ENCODE results near the gene TUBG1.
"Not testable (repeated sequence)": the region's sequence is repeated elsewhere in the genome, so short reads cannot be mapped to it uniquely, and the experiment has no call there.

The TUBG1 gene

DNA sequence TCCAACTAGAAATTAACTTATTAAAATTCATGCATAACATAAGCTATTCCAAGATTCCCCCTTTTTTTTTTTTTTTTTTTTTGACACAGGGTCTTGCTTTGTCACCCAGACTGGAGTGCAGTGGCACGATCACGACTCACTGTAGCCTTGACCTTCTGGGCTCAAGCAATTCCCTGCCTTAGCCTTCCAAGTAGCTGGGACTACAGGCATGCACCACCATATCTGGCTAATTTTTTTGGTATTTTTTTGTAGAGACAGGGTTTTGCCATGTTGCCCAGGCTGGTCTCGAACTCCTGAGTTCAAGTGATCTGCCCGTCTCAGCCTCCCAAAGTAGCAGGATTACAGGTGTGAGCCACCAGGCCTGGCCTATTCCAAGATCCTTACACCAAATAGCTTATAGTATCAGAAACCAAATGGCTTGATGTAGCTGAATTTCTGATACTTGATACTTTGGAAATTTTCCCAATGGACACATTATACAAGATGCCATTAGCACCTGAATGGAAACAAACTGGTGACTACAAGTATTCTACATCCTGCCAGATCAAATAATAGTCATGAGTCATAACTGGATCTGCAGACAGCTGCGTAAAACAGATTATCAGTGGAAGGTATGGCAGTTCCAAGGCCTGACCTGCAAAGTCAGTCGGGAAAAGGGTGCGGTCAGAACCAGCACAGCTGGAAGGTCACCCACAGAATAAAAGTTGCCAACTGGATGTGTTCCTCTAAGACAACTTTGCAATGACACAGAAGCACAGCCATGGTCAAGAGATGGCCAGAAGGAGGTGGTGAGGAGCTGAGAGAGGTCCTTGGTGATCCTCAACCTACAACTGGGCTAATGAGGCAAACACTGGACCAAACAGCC is 14.5 kb downstream of the TUBG1 start:
- no peak for DNase-seq (ENCODE audit: low read depth in 2 of 2)

DNA sequence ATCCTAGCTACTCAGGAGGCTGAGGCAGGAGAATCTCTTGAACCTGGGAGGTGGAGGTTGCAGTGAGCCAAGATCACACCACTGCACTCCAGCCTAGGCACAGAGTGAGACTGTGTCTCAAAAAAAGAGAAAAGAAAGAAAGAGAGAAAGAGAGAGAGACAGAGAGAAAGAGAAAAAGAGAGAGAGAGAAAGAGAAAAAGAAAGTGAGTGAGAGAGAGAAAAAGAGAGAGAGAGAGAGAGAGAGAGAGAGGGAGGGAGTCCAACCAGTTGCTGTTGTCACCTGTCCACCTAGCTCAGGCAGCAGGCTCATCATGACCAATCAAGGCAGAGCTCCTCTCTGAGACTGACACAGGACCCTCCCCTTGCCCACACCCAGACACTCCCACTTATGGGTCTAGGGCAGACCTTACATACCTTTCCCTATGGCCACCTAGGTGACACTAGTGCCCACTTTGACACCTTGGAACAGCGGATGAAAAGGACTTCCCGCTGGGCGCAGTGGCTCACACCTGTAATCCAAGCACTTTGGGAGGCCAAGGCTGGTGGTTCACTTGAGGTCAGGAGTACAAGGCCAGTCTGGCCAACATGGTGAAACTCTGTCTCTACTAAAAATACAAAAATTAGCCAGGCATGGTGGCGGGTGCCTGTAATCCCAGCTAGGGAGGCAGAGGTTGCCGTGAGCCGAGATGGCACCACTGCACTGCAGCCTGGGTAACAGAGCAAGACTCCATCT is 17.7 kb downstream of the TUBG1 start:
- not testable (repeated sequence) for DNase-seq (ENCODE audit: low read depth in 2 of 2)

DNA sequence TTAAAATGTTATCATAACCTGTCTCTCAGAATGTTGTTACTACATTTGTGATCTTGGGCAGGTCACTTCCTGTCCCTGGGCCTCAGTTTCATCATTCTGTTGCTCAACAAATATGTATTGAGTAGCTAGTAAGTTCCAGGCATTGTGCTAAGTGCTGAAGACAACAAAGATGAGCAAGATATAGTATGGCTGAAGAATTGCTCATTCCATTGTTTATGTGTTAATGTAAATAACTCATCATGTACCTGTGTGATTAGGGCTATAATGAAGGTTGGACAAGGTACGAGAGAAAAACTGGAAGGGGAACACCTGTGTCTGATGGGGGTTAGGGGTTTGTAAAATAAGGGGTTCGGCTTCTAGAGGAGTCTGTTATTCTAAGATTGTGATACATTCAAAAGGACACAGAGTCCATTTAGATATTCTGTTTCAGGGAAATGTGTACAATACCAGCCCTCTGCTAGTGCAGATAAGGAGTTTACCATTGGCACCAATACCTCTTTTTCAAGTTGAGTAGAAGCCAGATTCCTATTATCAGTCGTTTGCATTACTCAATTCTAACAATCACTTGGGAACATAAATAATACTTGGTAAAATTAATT is 20.0 kb downstream of the TUBG1 start:
- no peak for DNase-seq (ENCODE audit: low read depth in 2 of 2)

- no peak for DNase-seq (ENCODE audit: low read depth in 2 of 2)
Measured at GRCh38 chr17:42632949-42633444, 23.5 kb downstream of the TUBG1 start.

DNA sequence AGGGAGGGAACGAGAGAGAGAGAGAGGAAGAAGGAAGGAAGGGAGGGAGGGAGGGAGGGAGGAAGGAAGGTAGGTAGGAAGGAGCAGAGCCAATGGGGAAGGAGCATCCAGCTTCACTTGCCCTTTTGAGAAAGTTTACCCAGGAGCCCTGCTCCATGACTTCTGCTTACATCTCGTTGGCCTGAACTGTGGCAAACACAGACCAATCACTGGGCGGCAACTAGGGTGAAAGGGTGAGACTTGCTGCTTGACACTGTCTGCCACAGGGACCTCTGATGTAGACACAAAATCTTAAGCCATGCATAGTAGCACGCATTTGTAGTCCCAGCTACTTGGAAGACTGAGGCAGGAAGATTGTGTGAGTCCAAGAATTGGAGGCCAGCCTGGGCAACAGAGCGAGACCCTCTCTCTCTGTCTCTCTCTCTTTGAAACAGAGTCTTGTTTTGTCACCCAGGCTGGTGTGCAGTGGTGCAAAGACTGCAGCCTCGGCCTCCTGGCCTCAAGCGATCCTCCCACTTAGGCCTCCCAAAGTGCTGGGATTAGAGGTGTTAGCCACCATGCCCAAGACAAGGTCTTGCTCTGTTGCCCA is 30.1 kb downstream of the TUBG1 start:
- no peak for DNase-seq (ENCODE audit: low read depth in 2 of 2)

GRCh38 chr17:42640121-42640520 is 30.6 kb downstream of the TUBG1 start:
- DNase-seq (ENCODE audit: low read depth in 2 of 2): no peak

GRCh38 chr17:42642336-42642735 is 32.9 kb downstream of the TUBG1 start:
- no peak for DNase-seq (ENCODE audit: low read depth in 2 of 2)

DNA sequence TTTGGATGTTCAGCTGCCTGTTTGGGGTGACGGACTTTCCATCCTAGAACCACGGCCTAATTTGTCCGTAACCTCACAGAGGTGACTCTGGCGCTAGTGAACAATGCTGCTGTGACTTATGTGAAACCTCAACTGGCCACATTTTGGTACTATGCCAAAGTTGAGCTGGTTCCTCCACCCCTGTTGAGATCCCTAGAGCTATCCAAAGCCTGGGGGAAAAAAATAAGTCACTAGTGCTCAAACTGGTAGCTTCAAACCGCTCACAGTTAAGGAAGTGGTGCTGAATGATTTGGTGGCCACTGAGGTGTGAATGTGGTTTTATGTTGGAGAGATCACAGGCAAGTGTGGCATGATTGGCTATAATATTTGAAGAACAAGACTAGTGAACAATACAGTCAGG is 38.3 kb downstream of the TUBG1 start:
- DNase-seq (ENCODE audit: low read depth in 2 of 2): no peak

GRCh38 chr17:42651392-42651791 is 41.9 kb downstream of the TUBG1 start:
- no peak for DNase-seq (ENCODE audit: low read depth in 2 of 2)

DNA sequence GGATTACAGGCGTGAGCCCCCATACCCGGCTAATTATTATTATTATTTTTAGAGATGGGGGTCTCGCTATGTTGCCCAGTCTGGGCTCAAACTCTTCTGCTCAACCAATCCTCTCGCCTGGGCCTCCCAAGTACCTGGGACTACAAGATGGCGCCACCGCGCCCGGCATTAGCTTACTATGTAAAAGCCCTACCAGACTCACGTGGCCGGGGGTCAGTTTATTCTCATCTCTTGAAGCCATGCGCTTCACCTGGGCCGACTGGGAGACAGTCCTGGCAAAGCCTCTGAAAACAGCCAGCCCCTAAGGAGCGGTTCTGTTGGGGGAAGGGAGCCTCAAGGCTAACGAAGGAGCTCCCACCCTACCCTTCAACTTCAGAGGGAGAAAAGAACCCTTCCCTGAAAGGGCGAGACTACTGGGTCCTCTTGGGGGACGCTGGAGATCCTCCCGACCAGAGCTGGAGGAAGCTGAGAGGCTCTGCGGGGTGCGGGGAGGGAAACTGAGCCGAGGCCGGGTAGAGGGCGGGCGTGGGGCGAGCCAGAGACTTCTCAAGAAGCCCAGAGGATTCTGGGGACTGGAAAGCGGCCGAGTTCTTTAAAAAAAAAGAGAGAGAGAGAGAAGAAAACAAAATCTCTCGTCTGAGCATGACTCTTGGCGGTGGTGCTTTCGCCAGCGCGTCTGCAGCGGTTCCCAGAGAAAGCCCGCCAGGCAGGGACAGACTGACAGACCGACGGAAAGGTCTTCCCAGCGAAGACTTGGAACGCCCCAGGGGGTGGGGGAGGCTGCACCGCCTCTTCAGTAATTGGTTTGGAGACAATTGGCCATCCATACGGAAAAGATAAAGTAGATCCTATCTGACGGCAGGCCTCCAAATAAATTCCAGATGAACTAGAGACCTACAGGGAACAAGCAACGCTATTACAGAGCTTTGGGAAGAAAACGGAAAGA is 44.0 kb downstream of the TUBG1 start:
- no peak for DNase-seq (ENCODE audit: low read depth in 2 of 2)

DNA sequence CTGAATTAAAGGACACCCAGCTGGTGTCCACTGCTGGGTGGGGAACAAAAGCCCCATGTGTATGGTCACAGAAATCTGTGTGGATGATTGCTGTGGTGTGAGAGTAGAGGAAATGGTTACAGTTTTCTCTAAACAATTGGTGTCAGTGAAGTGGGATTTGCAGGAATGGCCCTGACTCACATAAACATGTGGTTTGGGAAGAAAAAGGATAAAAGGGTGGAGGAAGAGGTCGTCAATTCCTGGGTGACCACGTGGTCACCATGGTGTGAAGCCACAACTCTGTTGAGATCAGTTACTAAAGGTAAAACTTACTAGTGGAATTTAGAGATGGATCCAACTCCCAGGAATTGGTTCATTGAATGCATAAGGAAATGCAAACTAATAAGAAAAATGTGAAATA is 46.0 kb downstream of the TUBG1 start:
- DNase-seq (ENCODE audit: low read depth in 2 of 2): no peak

DNA sequence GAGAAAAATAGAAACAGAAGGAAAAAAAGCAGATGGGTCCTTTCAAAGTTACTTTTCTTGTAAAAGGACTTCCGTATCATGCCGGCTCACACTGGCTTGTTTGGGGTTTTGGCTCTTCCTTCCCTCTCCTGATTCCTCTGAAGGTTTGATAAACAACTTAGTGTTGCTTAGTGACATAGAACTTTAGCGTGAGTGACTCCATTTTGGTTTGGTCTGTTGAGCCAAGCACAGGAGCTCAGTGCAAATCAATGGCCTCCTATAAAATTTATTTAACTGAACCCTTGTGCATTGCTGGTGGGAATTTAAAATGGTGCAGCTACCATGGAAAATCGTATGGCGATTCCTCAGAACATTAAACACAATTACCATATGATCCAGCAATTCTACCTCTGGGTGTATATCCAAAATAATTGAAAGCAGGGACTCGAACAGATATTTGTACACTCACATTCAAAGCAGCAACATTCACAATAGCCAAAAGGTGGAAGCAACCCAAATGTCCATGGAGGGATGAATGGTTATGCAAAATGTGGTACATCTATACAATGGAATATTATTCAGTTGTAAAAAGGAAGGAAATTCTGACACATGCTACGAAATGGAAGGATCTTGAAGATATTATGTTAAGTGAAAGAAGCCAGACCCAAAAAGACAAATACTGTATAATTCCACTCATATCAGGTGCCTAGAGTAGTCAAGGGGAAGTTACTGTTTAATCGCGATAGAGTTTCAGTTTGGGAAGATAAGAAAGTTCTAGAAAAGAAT is 48.5 kb downstream of the TUBG1 start:
- no peak for DNase-seq (ENCODE audit: low read depth in 2 of 2)

DNA sequence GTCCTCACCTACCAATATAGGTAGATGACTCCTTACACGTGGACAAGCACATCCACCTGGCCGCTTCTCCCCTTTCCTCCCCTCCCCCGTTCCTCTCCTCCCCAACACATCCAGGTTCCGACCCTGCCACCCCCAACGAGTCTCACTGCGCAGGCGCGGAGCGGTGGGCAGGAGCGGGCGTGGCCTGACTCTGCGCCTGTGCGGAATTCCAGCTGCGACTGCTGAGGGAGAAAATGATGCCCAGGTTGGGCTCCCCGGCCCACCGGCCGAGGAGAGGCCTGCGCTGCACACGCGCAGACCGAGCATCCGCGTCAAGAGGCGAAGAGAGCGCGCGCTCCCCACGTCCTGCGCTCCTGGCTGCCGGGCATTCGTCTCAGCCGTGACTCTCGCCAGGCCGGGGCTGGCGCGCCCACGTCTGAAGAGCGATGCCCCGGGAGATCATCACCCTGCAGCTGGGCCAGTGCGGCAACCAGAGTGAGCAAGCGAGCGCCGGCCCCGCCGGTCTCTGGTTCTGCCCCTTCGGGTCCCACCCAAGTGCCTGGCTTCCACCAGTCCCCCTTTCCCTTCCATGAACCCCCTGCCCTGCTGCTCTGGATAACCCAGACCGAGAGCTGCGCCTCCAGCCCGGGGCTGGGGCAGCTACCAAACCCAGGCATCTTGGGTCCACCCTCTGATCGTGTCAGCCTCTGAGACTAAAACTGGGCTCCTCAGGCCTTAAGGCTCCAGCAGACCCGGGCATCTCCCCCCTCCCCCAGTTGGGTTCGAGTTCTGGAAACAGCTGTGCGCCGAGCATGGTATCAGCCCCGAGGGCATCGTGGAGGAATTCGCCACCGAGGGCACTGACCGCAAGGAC is 49.8 kb downstream of the TUBG1 start, which contains the start of gene TUBG2:
Gene TUBG2 (plus strand): TSS at position 206 of the 853 bp plus-strand sequence. CDS start 220 bp downstream, at position 426.
- DNase-seq (ENCODE audit: low read depth in 2 of 2): peak in 1 of 2 donors; percentile 70

DNA sequence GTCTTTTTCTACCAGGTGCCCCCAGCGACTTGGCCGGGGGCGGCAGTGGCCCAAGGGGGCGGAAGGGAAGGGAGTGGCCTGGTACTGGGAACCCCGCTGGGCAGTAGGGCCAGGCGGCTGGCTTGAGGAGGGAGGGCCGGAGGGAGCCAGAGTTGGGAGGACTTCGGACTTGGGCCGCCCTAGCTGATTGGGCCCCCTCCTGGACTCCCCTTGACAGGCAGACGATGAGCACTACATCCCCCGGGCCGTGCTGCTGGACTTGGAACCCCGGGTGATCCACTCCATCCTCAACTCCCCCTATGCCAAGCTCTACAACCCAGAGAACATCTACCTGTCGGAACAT is 50.4 kb downstream of the TUBG1 start:
- not testable (repeated sequence) for DNase-seq (ENCODE audit: low read depth in 2 of 2)

DNA sequence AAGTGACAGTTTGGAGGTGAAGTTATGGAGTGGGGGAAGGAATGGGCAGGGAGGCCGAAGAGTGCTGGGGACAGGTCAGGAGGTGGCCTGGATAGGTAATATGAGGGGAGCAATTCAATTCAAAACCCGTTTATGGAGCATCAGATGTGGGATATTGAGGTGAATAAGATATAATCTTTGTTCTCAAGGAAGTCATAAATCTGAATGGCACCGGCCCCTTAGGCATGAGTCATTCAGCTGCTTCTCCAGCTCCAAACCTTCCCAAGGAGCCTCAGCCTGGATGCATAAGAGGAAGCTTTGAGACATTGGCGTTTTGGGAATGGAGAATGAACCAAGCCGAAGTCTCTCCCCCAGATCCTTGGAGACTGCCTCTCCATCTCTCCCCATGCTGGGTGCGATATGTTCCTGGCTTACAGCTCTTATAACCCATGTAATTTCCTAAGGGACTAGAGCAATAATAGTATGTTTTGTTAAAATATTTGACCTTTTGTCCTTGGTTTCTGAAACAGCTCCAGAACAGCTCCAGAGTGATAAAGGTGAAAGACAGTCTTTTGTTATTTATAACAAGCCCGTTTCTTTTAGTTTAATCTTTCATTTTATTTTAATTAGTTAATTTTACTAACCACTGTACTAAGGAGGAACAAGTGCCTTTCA is 51.3 kb downstream of the TUBG1 start:
- no peak for DNase-seq (ENCODE audit: low read depth in 2 of 2)
